HepG2 (cell line): Measurements from ENCODE around the gene FAM50A. TPM values are rescaled to one million over a fixed set of nuclear protein-coding genes. Genes with fewer than 3 reads are reported as not detected.

ENCODE experiments used
- ATM ChIP-seq: fragments of 450-650 bp; IDR thresholded peaks from 2 replicates; pipeline ENCODE4 v1.7.1; 2017; ENCODE audit warnings: mild to moderate bottlenecking, borderline replicate concordance
- BCL3 ChIP-seq: sonication (generic); formaldehyde crosslinking; IDR thresholded peaks from 2 replicates; pipeline ENCODE4 v1.5.1; 2020; ENCODE audit warnings: mild to moderate bottlenecking, missing genetic modification reagents, moderate library complexity
- CHD4 ChIP-seq: fragments of 200-600 bp; sonication (generic); IDR thresholded peaks from 2 replicates; pipeline ENCODE4 v1.7.0; 2017; ENCODE audit warnings: mild to moderate bottlenecking, low read length, borderline replicate concordance
- CREB1 ChIP-seq, 2 experiments: fragments of 450-650 bp in 1 of 2; IDR thresholded peaks; 2 replicates each; pipeline ENCODE4 v1.6.1; 2016 to 2017; ENCODE audit warnings: control low read depth in 1 of 2, mild to moderate bottlenecking in 1 of 2, missing compliant biosample characterization in 1 of 2, missing genetic modification characterization in 1 of 2
- DNMT1 ChIP-seq: sonication (generic); formaldehyde crosslinking; IDR thresholded peaks from 2 replicates; pipeline ENCODE4 v1.5.1; 2020; ENCODE audit warnings: mild to moderate bottlenecking, missing genetic modification reagents
- DPF2 ChIP-seq: sonication (generic); formaldehyde crosslinking; IDR thresholded peaks from 2 replicates; pipeline ENCODE4 v1.4.0; 2020; ENCODE audit warnings: mild to moderate bottlenecking, low read depth, missing genetic modification reagents, borderline replicate concordance
- IRF1 ChIP-seq: sonication (generic); formaldehyde crosslinking; IDR thresholded peaks from 2 replicates; pipeline ENCODE4 v1.4.0; 2020; ENCODE audit warnings: low read depth, mild to moderate bottlenecking, missing genetic modification reagents
- KAT2B ChIP-seq: fragments of 150-350 bp; IDR thresholded peaks from 2 replicates; pipeline ENCODE4 v1.6.1; 2014; ENCODE audit warnings: low read depth, low read length, borderline replicate concordance
- NR2F1 ChIP-seq, 2 experiments: fragments of 450-650 bp in 1 of 2; formaldehyde crosslinking in 1 of 2; IDR thresholded peaks; 2 replicates each; pipeline versions ENCODE4 v1.5.0 to v1.6.1; 2016 to 2020; ENCODE audit warnings: mild to moderate bottlenecking in 1 of 2, missing compliant biosample characterization in 1 of 2, missing genetic modification reagents in 1 of 2, moderate library complexity in 1 of 2
- SAP130 ChIP-seq: IDR thresholded peaks from 2 replicates; pipeline ENCODE4 v1.6.1; 2016; ENCODE audit warnings: low read depth
- TFAP4 ChIP-seq: sonication (generic); IDR thresholded peaks from 2 replicates; pipeline ENCODE4 v1.6.1; 2016; ENCODE audit warnings: low read depth, borderline replicate concordance
- ZFYVE20 ChIP-seq: sonication (generic); formaldehyde crosslinking; IDR thresholded peaks from 2 replicates; pipeline ENCODE4 v1.8.0; 2023; ENCODE audit warnings: low read depth, mild to moderate bottlenecking, moderate library complexity, missing genetic modification reagents, borderline replicate concordance
- ZHX2 ChIP-seq, 2 experiments: sonication (generic) in 1 of 2; formaldehyde crosslinking in 1 of 2; IDR thresholded peaks; 2 replicates each; pipeline versions ENCODE4 v1.6.1 to v1.9.0; 2014 to 2022; ENCODE audit warnings: antibody characterized with exemption in 1 of 2, borderline replicate concordance in 1 of 2, inconsistent platforms in 1 of 2, low read depth in 1 of 2, missing genetic modification reagents in 1 of 2
- ZNF160 ChIP-seq: sonication (generic); formaldehyde crosslinking; IDR thresholded peaks from 2 replicates; pipeline ENCODE4 v1.8.0; 2022; ENCODE audit warnings: mild to moderate bottlenecking, inconsistent platforms, missing genetic modification reagents
- ZNF296 ChIP-seq: sonication (generic); formaldehyde crosslinking; conservative IDR thresholded peaks from 2 replicates; pipeline ENCODE4 v1.5.0; 2020; ENCODE audit warnings: mild to moderate bottlenecking, missing genetic modification reagents
- ZNF337 ChIP-seq: sonication (generic); formaldehyde crosslinking; IDR thresholded peaks from 2 replicates; pipeline ENCODE4 v1.5.1; 2020; ENCODE audit warnings: missing genetic modification reagents, low read depth, mild to moderate bottlenecking, borderline replicate concordance
- ZNF430 ChIP-seq: sonication (generic); formaldehyde crosslinking; IDR thresholded peaks from 2 replicates; pipeline ENCODE4 v1.9.0; 2021; ENCODE audit warnings: mild to moderate bottlenecking, missing genetic modification reagents
- ZNF552 ChIP-seq: sonication (generic); formaldehyde crosslinking; IDR thresholded peaks from 2 replicates; pipeline ENCODE4 v1.9.0; 2022; ENCODE audit warnings: missing genetic modification reagents, mild to moderate bottlenecking, borderline replicate concordance
- ZSCAN12 ChIP-seq: sonication (generic); formaldehyde crosslinking; IDR thresholded peaks from 2 replicates; pipeline ENCODE4 v1.9.0; 2021; ENCODE audit warnings: mild to moderate bottlenecking, missing genetic modification reagents
- ZSCAN22 ChIP-seq: sonication (generic); formaldehyde crosslinking; IDR thresholded peaks from 2 replicates; pipeline ENCODE4 v1.4.0; 2020; ENCODE audit warnings: mild to moderate bottlenecking, missing genetic modification reagents
- polyA plus RNA-seq, 8 experiments: library from polyadenylated mRNA; depleted of rRNA in 3 of 8; stranded (reverse) in 7 of 8; unstranded in 1 of 8; fragments of >200 nt; fragmentation: Illumina TruSeq in 4 of 8; extraction: Trizol in 4 of 8; gene quantifications; 2 replicates each; pipeline versions ENCODE4 v1.2.1 to v1.2.3, GENCODE V29; 2011 to 2016; ENCODE audit warnings: low read depth in 4 of 8, missing spikeins in 1 of 8, mixed read lengths in 1 of 8; ENCODE audit not compliant: insufficient read depth in 1 of 8
- total RNA-seq, 5 experiments: library from RNA; depleted of rRNA; stranded (reverse); fragments of >200 nt; fragmentation: Illumina TruSeq; extraction: Trizol; gene quantifications; 2 replicates each; pipeline ENCODE4 v1.2.3, GENCODE V29; 2016; ENCODE audit warnings: low read depth in 1 of 5

The FAM50A gene
- total and polyA plus RNA-seq, 2 of the 13 experiments (the other 11 are each of a cell fraction or from before 2014, with no cell fraction given) = 30.7 to 40.7 TPM

- TF ChIP-seq BCL3 (CRISPR knock-in tag) (no peak), CHD4 (no peak), ZNF552 (CRISPR knock-in tag) (no peak), TFAP4 (peak; percentile 61; the same call in 1 of the 2 replicates), ZNF160 (CRISPR knock-in tag) (no peak), ZSCAN22 (CRISPR knock-in tag) (no peak), ZNF296 (CRISPR knock-in tag) (no peak), IRF1 (CRISPR knock-in tag) (no peak), ZHX2 (IDR thresholded peaks at IDR 0.05; ENCODE audit: low read depth) (no peak), ZHX2 (CRISPR knock-in tag; IDR thresholded peaks at IDR 0.05; ENCODE audit: borderline replicate concordance) (no peak), ATM (no peak), ZSCAN12 (CRISPR knock-in tag) (no peak), SAP130 (CRISPR knock-in tag) (no peak; the same call in 1 of the 2 replicates), NR2F1 (CRISPR knock-in tag; IDR thresholded peaks at IDR 0.05) (no peak), ZNF337 (CRISPR knock-in tag) (no peak), KAT2B (no peak), CREB1 (IDR thresholded peaks at IDR 0.05) (peak; percentile 80; the same call in 1 of the 2 replicates), CREB1 (CRISPR knock-in tag; IDR thresholded peaks at IDR 0.05) (no peak), ZNF430 (CRISPR knock-in tag) (no peak), ZFYVE20 (CRISPR knock-in tag) (no peak), DPF2 (CRISPR knock-in tag) (no peak), DNMT1 (no peak)
Measured at GRCh38 chrX:154443992-154444754, at the start of gene FAM50A (continued).
